ENCODE measurements around the gene FETUB. TPM values are rescaled to one million over a fixed set of nuclear protein-coding genes. Genes with fewer than 3 reads are reported as not detected.
A peak's percentile ranks its signal among the peaks of the same experiment; 100 is the strongest.

Gene FETUB
- total RNA-seq, 1 donor from 2014 or later, result not detected

DNA sequence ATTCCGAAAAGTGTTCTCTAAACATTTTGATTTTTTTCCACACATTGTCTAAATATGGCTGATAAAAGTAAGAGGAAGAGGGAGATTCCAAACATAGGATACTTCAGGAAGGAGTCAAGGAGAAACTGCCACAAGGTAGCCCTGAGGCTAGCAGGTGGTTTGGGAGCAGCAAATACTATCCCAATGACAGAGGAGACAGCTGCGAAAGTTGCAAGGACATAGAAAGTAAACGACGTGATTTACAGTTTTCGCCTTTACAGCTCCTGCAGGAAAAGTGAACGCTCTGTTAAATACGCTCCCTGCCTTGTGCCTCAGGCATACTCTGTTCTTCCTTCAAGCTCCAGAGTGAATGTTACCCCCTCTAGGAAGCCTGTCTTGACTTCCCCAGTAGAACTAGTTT lies 3.7 kb upstream of the FETUB start:
- no peak for ATAC-seq

- no peak for ATAC-seq
These were observed 2.5 kb upstream of the FETUB start for GRCh38 chr3:186637686-186638085.

- ATAC-seq, result peak; percentile 38
These were observed 1.9 kb upstream of the FETUB start for GRCh38 chr3:186638259-186638658.

GRCh38 chr3:186640473-186640818 lies 247 bp downstream of the FETUB start:
- peak; percentile 83 for ATAC-seq

DNA sequence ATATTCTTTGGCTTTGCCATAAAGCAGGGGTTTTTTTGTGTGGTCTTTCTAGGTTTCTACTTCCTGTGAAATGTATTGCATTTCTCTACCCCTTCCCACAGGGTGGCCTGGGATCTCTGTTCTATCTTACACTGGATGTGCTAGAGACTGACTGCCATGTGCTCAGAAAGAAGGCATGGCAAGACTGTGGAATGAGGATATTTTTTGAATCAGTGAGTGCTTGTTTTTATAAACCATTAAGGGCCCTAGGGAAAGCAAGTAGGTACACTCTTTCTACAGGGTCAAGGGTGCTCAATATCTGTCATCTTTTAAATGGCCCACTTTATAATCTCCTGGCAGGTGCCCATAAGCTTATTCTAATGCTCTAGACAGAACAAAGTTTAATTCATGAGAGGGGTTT lies 730 bp downstream of the FETUB start:
- ATAC-seq, result no peak

GRCh38 chr3:186642014-186642413 lies 1.8 kb downstream of the FETUB start:
- no peak for ATAC-seq

GRCh38 chr3:186643493-186643892 lies 3.3 kb downstream of the FETUB start:
- no peak for ATAC-seq

DNA sequence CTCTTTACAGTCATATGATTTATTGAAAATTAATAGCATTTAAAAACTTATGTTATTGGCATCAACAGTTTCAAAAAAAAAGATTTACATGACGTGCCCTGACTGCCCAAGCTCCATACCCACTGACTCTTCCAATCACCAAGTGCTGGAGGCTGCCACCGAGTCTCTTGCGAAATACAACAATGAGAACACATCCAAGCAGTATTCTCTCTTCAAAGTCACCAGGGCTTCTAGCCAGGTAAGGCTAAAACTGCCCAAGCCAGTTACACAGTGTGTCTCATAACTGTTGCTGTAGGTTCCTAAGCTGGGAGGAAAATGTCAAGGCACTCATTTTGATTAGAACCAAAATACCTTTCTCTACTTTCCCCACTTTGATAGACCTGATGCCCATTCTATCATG lies 4.5 kb downstream of the FETUB start:
- peak; percentile 93 for ATAC-seq

- ATAC-seq, result no peak
These were observed 5.9 kb downstream of the FETUB start for GRCh38 chr3:186646106-186646505.

DNA sequence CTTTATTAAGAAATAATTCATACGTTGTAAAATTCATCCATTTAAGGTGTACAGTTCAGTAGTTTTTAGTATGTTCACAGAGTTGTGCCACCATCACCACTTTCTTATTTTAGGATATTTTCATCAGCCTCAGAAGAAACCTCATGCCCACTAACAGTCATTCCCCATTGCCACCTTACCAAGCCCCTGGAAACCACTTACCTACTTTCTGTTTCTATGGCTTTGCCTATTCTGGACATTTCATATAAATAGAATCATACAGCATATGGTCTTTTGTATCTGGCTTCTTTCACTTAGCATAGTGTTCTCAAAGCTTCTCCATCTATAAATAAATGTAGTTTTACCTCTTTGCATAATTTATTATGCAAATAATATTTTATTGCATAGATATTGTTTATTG lies 6.6 kb downstream of the FETUB start:
- no peak for ATAC-seq

DNA sequence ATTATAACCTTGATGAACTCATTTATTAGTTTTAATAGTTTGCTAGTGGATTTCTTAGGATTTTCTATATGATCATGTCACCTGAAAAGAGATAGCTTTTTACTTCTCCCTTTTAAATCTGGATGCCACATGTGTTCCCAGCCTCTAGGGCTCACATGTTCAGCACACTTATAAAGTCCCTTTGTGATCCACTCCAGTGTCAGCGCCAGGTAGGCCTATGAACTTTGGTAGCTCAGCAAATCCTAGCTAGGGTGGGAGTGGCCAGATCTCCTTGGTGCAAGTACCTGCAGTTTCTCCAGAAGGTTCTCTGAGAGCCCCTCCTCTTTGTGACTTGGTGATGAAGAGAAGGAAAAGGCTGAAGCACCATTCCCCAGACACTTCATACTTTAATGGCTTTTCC lies 8.7 kb downstream of the FETUB start:
- ATAC-seq, result no peak

DNA sequence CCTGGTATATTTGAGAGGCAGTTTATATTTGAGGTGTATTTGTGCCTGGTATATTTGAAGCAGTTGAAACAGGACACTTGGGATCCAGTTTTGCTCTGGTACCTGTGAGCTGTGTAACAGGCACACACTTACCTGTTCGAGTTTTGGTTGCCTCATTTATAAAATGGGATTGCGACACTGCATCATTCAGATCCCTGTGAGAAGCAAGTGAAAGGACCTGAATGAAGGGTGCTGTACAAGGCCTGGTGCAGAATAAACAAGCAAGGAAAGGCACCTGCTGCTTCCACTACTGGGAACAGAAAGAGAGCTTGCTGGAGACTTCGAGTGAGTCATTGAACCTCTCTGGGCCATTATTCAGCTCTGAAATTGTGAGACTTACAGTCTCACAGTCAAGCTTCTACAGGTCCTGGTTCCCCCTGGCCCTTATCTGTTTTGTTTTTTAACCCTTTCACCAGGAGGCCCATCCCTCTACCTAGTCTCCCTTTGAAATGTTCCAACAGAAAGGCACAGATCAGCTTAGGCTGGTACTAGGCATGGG lies 11.5 kb downstream of the FETUB start:
- peak; percentile 69 for ATAC-seq

DNA sequence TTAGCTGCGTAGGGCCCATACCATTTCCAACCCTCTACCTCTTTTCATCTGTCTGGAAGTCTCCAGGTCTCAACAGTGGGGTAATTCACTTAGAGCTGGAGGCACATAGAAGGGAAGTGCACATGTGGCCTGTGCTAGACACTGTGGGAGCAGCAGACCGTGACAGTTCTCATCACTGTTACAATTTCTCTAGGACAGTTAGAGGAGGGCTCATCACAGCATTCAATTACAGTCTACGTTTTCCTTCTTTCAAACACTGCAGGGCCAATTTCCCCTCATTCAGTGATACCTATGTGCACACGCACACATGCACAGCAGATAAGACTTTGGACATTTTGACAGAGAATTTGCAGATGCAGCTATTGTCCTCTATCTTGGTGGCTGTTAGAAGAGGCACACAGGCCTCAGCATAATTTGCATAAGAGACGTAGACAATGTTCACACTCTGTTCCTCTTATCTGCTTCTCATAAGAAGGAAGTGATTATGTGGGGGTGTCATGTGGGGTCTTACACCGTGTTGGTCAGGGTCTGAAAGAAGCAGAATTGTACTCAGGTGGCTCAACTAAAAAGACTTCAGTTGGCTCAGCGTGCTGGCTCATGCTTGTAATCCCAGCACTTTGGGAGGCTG lies 13.0 kb downstream of the FETUB start:
- ATAC-seq, result peak; percentile 67

GRCh38 chr3:186653984-186654383 lies 13.8 kb downstream of the FETUB start:
- ATAC-seq, result peak; percentile 32

- ATAC-seq, result no peak
These were observed 23.3 kb downstream of the FETUB start for GRCh38 chr3:186663361-186664118.

- ATAC-seq, result no peak
These were observed 23.9 kb downstream of the FETUB start for GRCh38 chr3:186664119-186664495.

GRCh38 chr3:186664506-186664905 lies 24.3 kb downstream of the FETUB start:
- no peak for ATAC-seq

DNA sequence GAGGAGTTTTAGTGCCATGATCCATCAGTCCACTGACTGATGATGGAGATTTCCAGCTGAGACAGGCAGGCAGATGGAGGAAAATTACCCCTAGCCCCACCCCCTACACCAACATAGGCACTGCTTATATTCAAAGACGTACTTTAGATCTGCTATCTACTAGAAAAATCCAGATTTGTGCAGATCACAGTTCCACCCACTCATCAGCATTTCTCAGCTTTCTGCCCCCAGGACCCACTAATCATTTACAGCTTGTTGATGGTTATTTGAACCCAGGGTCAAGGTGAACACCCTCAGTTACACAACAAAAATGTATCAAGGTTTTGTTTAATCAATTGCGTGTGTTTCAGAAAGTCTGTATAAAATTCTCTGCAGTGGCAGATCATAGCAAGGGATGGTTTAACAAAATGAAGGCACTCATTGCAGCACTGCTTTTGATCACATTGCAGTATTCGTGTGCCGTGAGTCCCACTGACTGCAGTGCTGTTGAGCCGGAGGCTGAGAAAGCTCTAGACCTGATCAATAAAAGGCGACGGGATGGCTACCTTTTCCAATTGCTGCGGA lies 25.5 kb downstream of the FETUB start, which contains the start of gene HRG:
Gene HRG (plus strand): TSS at position 390 of the 564 bp plus-strand sequence. CDS start 18 bp downstream, at position 408.
- ATAC-seq, result no peak

DNA sequence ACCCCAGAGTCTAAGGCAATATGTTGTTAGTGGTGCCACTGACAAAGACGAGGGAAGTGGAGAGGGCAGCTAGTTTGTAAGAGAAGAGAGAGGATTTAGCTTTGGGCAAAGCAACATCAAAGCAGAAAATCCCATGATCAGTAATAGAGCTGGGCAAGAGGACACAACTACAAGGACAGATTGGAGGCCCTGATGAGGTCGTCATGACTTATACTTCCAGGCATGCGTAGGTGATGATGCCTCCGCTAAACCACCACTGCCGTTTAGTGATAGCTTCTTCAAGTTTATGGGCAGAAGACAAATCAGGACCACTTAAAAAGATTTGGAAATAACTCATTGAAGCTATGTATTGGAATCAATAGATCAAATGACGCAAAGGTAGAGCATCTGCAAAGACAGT lies 28.2 kb downstream of the FETUB start:
- ATAC-seq, result no peak

DNA sequence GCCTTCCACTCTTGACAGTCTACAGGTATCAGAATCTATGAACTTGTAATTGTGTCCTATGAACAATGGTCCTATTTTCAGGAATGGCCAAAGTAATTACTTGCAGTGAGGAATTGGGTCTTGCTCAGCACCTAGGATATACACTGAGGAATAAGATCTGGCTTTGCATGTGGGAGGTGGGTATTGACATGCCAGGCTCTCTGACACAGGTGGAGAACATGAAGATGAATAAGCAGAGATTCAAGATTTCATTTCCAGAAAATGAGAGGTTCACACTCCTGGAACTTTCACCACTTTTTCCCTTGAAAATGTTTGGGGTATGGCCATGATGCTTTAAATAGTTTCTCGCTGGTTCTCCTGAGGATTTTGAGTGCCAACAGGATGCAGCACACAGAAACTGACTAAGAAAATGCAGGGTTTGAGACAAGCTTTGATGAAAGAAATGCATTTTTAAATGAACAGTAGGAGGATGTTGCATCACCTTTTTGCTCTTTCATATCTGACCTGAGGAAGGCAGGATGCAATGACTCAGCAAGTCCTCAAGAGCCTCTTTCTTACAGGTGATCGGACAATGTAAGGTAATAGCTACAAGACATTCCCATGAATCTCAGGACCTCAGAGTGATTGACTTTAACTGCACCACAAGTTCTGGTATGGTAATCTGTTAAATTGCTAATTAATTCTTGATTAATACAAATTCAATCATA lies 29.3 kb downstream of the FETUB start:
- peak; percentile 67 for ATAC-seq

DNA sequence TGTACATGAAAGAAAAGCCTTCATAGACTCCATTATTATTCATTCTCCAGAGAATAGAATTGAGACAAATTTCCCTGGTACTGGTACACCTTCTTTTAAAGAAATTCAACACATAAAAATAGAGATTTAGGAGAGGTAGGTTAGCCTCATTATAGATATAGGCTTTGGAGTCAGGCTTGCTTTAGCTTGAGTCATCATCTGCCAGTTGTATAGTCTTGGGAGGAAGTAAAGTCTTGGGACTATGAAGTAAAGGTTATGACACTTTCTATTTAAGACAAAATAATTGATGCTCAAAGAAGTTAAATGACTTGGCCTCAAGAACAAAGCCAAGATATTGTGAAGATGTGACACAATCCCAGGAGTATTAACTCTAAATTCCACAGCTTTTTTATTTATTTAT lies 30.0 kb downstream of the FETUB start:
- ATAC-seq, result peak; percentile 73

GRCh38 chr3:186671051-186671450 lies 30.9 kb downstream of the FETUB start:
- no peak for ATAC-seq

DNA sequence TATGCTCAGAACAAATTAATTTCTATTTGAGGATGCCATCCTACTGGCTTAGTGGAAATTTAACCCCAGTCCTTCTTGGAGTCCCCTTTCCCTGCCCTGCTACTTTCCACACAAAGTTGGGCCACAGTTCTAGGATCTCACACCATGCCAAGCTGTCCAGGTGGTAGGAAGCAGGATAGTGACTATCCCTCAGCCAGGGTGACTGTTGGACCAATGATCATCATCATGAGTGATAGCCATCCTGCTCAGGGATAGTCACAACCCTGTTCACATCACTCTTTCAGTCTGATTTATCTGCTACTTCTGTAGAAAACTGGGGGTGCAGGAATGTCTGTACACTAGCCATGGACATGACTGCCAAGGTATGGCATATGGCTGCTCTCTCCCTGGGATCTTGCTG lies 38.4 kb downstream of the FETUB start:
- ATAC-seq, result no peak
